GM18517 (cell line): ENCODE results near the gene WDR64.

Experiments used
- ATAC-seq: cut with Tn5 transposase; IDR thresholded peaks from one replicate; pipeline ENCODE4 v1.9.1; 2021; ENCODE audit warnings: mild to moderate bottlenecking, moderate library complexity; ENCODE audit not compliant: unreplicated experiment

WDR64 gene

GRCh38 chr1:241652012-241652411 is at the start of gene WDR64:
WDR64 (plus strand) TSS chr1:241652281; CDS start chr1:241652485, 204 bp downstream.
- ATAC-seq: no peak

DNA sequence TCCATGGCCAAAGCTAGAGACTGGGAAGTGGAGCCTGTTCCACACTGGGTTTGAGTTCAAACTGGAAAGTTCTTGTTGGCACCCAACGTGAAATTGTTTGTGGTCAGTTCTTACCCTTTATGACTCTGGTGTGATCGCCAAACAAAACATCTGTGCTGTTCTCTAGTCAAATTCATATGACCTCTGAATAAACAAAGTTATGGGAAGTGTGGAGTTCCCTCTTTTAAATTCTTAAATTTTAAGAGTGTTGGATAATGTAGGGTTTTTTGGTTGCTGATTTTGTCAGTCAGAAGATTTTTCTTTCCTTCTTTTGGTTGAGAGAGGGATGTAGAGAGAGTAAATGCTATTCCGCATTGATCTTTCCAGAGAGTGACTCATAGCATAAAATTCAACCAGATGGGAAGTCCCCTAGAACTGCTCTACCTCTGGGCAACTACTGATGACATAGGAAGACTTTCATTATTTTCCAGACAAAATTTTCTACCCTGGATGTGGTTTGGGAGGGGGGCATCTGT is 48.3 kb upstream of the WDR64 start:
- ATAC-seq: no peak

- no peak for ATAC-seq
These were observed 46.8 kb upstream of the WDR64 start for GRCh38 chr1:241605146-241605805.

DNA sequence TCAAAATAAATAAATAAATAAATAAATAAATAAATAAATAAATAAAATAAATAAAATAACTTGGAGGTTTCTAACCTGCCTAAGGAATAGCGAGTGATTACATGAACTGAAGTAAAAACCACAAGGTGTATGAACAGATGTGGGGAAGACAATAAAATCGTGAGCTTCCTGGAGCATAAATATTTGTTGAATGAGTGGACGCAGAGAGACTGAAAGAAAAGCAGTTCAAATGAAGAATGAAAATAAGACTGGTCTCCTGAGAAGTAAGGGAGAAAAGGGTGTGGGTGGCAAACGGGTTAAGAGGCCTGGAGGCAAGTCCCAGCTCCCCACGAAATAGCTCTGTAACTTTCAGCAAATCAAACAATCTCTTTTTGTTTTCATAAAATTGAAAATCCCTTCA is 45.5 kb upstream of the WDR64 start:
- ATAC-seq: no peak

- no peak for ATAC-seq
These were observed 44.6 kb upstream of the WDR64 start for GRCh38 chr1:241607497-241607896.

GRCh38 chr1:241608379-241609033 is 43.6 kb upstream of the WDR64 start:
- ATAC-seq: no peak

- no peak for ATAC-seq
These were observed 41.8 kb upstream of the WDR64 start for GRCh38 chr1:241610056-241610815.

DNA sequence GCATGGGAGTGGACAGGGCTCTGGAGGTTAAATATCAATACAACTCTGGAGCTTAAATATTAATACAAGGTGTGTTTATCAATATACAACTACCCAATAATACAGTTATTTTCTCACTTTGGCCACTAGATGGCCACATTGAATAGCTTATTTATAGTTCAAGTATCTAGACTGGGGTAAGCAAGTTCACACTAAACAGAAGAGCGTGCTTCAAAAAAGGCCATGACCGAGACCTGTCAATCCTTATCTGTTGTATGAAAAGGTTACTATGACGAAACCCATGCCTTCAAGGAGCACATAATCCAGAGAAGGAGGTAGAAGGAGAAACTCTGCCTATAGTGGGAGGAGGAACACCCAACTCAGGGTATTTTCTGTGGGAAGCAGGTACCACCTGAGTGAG is 41.0 kb upstream of the WDR64 start:
- peak; percentile 96 for ATAC-seq

GRCh38 chr1:241611736-241612135 is 40.3 kb upstream of the WDR64 start:
- ATAC-seq: no peak

GRCh38 chr1:241612533-241613477 is 39.3 kb upstream of the WDR64 start:
- ATAC-seq: no peak

DNA sequence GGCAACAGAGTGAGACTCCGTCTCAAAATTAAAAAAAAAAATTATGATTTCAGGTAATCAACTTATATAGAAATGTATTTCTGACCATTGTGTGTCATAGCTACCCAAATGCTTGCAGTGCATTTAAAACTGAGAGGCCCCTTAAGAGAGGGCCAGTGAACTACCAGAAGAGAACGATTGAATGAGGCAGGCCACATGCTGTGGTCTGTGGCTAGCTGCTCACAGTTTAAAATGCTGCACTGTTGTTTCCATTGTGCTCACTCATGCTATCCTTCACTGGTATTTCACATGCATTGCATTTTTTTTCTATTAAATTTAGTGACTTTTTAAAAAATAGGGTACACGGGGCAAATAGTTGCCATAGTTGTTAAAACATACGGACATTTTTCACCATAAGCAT is 37.9 kb upstream of the WDR64 start:
- no peak for ATAC-seq

DNA sequence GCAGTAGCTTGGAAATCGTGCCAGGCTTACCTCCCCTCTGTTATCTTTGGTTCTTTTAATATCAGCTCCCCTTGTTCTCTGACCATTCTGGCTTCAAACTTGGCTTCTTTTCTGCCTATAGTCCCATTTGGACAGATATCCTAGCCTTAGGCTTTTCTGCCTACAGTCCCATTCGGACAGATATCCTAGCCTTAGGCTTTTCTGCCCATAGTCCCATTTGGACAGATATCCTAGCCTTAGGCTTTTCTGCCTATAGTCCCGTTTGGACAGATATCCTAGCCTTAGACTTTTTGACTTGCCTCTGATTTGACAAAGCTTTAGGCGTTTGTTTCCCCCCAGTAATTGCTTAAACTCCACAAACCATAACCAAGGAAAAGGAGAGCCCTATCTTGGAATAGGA is 37.5 kb upstream of the WDR64 start:
- no peak for ATAC-seq

- ATAC-seq: no peak
These were observed 36.8 kb upstream of the WDR64 start for GRCh38 chr1:241615043-241615974.

DNA sequence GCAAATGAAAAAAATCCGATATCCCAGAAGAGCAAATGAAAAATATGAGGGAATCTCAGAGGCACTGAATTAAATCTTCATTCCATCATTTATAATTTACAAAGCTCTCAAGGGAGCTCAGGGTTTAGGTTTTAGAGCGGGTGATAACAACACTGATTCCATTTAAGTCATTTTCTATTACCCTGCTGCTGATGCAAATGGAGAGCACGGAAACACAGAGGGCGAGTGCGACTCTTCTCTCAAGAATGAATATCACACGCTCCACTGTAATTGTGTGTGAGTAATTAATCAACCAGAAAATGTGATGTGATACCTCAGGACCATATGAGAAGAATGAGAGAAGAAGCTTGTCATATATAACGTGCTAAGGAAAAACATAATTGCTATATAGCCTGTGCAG is 34.7 kb upstream of the WDR64 start:
- ATAC-seq: no peak

- ATAC-seq: no peak
These were observed 29.4 kb upstream of the WDR64 start for GRCh38 chr1:241622669-241623068.

DNA sequence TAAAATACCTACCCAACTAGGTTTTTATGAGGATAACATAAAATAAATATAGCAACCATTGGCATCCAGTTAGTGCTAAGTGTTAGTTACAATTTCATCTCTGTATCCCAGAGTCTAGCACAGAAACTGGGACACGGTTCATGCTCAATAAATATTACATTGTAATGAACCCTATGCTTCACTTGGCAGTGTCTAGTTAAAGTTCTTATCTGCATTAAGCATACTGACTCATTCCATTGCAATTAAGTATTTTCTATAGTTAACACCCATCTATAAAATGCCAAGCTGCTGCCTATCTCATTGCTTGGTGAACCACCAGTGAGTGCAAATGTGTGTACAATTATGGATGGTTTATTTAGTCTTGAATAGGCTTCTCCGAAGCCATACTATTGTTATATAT is 27.1 kb upstream of the WDR64 start:
- ATAC-seq: no peak

DNA sequence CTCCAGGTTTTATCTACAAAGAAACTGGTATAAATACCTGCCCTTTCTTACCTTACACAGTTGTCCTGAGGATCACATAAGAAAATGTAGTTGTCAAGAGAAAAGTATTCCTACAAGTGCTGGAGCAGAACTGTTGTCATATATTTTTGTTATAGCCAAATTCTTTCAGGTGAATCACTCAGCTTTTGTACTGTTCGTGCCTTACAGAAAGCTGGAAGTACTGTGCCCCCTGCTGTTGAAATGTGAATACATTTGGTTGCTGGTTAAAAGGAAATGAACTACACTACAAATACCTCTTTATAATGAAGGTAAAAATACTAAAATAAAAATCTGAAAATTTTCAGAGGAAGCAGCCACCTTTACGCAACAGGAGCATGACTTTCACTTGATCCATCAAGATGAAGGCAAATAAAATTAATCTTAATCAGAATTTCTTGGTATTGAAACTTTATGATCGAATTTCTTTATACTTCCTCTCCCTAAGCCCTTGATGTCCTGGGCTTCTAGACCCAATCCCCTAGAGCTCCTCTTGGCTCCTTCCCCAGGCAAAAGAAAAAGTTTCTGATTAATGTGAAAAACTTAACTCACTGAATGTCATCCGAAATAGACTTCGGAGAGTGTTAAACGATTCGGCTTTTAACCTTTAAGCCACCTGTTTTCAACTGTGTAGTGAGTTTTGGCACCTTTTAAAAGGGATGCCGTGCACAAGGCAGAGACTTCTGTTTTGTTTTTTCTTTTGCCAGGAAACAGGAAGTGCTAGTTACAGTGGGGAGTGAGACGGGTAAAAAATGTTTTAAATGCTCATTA is 24.4 kb upstream of the WDR64 start:
- ATAC-seq: peak; percentile 80

GRCh38 chr1:241630005-241630404 is 22.1 kb upstream of the WDR64 start:
- ATAC-seq: no peak

GRCh38 chr1:241630476-241630875 is 21.6 kb upstream of the WDR64 start:
- no peak for ATAC-seq
